GM21737 (cell line): ENCODE data around the gene KRT2.

ENCODE experiments used
- ATAC-seq: cut with Tn5 transposase; IDR thresholded peaks from one replicate; pipeline ENCODE4 v1.9.1; 2021; ENCODE audit warnings: mild to moderate bottlenecking, moderate library complexity; ENCODE audit not compliant: unreplicated experiment

The KRT2 gene

GRCh38 chr12:52667509-52667908 lies 15.5 kb upstream of the KRT2 start:
- no peak for ATAC-seq

DNA sequence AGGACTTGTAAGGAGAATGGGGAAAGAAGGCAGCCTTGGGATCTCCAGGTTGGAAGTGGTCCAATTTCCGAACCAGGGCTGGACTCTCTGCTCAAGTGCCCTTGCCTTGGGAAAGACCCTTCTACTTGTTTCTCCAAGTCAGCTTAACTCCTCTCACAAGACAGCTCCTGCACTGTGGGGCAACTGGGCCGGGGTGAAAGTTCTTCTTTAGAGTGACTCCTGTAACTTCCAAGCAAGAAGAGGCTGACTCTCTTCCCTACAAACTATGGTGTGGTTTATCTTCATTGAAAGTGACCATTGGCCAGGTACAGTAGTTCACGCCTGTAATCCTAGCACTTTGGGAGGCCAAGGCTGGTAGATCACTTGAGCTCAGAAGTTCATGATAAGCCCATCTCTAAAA lies 14.5 kb upstream of the KRT2 start:
- no peak for ATAC-seq

- ATAC-seq: no peak
These were observed 11.4 kb upstream of the KRT2 start for GRCh38 chr12:52663420-52663819.

GRCh38 chr12:52662918-52663229 lies 10.9 kb upstream of the KRT2 start:
- ATAC-seq: no peak

- no peak for ATAC-seq
These were observed 10.3 kb upstream of the KRT2 start for GRCh38 chr12:52662093-52662917.

DNA sequence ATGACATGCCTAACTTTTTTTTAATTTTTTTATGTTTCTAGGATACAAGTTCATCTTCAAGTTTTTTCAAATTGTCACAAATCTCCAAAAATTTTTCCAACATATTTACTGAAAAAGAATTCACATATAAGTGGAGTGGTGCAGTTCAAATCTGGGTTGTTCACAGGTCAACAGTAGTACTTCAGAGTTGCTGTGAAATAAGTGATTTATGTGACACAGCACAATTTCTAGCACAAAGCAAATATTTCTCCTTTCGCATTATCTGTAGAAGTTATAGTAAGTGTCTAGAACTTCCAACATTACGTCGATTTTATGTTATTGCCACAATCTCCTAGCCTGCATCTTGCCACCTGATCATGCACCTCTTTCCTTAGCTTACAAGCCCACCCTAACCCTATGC lies 9.7 kb upstream of the KRT2 start:
- no peak for ATAC-seq

- no peak for ATAC-seq
These were observed 9.0 kb upstream of the KRT2 start for GRCh38 chr12:52660934-52661499.

- no peak for ATAC-seq
These were observed 7.9 kb upstream of the KRT2 start for GRCh38 chr12:52659951-52660350.

GRCh38 chr12:52659395-52659794 lies 7.4 kb upstream of the KRT2 start:
- ATAC-seq: no peak

DNA sequence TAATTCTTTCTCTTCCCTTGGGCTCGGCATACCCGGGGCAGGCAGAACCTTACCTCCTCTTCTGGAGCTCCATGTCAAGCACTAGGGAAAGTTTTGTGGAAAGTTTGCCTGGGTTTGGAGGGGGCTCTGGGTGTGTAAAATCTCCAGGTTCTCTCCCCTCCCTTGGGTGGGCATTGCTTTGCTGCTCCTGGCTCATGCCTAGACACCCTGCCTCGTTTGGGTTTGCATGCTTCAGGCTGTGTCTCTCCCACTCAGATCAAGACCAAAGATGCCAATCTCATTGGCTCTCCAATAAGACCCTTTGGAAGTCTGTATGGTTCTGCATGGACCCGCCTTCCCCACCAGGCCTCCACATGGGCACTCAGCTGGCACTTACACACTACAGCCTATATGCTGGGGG lies 6.2 kb upstream of the KRT2 start:
- ATAC-seq: no peak

- ATAC-seq: no peak
These were observed 5.4 kb upstream of the KRT2 start for GRCh38 chr12:52657250-52657902.

GRCh38 chr12:52656616-52657015 lies 4.6 kb upstream of the KRT2 start:
- ATAC-seq: no peak

DNA sequence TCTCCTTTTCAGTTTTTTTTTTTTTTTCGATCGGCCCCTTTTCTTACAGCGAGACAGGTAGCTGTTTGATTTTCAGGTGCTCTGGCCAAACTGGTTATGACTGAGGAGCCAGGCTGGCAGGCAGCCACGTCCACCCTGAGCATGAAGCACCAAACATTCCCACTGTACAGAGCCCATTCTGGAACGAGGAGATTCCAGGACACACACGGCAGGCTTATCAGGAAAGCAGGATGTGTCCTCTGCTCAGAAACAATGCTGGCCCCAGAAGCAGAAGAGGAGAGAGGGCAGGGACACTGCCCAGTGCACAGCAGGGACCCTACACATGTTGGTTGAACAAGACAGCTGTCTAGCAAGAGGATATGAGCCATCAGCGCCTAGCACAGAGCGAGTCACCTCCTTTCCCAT lies 3.7 kb upstream of the KRT2 start:
- no peak for ATAC-seq

- no peak for ATAC-seq
These were observed 3.2 kb upstream of the KRT2 start for GRCh38 chr12:52655251-52655650.

DNA sequence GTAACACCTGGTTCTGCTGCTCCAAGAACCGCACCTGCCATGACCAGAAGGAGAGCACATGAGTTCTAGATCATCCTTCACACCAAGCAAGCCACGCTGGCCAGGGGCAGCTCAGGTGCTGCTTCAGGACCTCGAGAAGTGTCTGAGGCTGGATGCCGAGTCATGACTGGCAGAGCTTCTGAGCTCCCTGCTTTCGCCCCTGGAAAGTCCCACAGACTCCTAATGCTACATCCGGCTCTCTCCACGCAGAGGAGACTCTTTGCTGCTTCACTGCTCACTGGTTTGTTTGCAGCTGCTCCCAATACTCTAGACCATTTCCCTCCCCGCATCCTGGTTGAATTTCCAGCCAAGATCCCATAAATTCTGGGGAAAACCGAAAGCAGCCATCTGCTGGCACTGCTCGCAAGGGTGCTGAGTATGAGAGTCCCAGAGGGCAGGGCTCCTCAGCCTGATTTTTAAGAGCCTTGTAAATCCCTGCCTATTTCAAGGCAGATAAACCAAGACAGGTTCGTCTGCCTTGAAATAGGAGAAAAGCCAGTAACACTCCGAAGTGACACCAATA lies 1.4 kb downstream of the KRT2 start:
- ATAC-seq: no peak

DNA sequence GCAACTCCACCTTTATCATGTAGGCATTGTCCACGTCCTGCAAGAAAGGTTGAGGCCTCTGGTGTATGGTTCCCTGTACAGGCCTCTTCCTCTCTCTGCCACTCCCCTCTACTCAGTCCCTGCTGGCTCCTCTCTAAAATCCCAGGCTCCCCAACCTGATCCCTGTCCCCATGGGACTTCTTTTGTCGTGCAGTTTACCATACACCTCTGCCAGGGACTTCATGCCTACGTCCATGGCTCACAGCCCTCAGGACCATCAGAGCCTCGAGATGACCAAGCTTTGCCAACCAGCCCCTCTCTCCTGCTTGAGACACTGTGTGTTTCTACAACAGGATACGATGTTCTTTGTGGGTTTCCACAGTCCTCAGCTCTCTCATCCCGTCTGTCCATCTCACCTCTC lies 2.9 kb downstream of the KRT2 start:
- no peak for ATAC-seq

DNA sequence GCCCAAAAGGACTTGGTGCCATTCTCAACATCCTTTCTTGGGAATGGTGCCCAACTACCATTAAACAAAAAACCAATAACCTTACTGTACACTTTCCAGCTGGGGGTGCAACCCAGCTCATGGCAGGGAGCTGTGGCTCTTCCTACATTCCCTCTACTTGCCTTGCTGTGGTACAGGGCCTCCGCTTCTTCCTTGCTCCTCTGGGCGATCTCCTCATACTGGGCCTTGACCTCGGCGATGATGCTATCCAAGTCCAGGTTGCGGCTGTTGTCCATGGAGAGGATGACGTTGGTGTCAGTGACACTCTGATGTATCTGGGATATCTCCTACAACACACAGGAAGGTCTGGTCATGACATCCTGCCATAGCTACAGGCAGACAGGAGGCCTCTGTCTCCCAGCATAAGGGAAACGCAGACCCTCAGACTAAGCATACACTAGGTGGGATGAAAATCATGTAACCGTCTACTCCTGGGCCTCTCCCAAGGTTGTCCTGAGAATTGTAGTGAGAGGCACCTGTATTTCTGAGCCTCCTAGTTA lies 3.9 kb downstream of the KRT2 start:
- ATAC-seq: no peak

DNA sequence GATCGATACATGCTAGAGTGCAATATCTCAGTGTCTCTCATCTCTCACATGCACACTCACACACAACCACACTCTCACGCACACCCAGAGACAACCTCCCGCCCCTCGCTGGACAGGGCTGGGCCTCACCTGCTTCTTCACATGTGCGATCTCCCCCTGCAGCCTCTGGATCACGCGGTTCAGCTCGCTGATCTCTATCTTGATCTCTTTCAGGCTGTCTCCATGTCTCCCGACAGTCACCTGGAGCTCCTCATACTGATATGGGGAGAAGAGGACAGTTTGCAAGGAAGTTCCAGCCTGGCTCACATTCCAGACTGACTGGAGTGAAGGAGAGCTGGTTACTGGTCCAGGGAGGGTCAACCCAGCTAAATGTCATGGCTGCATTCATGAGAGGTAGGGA lies 4.4 kb downstream of the KRT2 start:
- ATAC-seq: no peak

DNA sequence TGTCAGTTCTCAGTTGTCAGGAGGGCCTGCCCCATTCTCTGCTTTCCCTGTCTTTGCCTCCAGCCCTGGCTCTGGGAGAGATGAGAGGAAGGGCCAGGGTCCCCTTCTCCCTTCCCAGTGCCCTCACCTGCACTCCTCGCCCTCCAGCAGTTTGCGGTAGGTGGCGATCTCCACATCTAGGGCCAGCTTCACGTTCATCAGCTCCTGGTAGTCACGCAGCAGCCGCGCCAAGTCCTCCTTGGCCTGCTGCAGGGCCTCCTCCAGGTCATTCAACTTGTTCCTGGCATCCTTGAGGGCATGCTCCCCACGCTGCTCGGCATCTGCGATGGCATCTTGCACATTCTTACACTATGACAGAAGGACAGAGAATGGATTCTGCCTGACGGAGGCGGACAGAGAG lies 5.4 kb downstream of the KRT2 start:
- ATAC-seq: no peak

DNA sequence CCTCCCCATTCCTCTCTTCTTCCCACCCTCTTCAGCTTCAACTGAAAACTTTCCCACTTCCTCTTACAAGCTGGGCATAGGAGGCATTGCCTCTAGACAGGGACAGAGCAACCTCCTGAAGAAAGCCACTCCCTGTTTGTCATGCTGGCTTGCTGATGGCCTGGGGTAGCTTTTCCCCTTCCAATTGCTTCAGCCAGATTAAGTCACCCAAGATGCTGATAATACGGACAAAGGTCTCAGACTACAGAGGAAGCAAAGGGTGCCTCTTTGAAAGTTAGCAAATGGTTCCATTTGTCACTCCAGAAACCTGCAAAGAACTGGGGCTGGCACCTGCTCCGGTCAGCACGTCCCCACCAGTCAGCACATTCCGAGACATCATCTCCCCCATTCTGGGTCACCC lies 6.0 kb downstream of the KRT2 start:
- ATAC-seq: no peak

GRCh38 chr12:52645120-52645761 lies 6.8 kb downstream of the KRT2 start:
- no peak for ATAC-seq

DNA sequence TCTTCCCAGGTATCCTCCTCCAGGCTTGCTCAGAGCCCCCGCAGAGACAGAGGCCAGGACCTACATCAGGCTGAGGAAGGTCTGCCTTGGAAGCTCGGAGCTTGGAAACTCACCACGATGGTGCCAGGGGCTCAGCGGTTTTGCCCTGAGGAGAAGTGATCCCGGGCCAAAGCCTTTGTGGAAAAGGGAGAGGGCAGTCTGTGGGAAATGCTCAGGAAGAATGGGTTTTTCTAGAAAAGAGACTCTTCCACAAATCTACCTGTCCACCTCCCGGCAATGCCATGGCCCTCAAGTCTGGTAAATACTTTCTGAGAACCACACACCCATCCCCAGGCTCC lies 8.0 kb downstream of the KRT2 start:
- ATAC-seq: no peak
